ENCODE measurements around the gene RTP4. TPM values are rescaled to one million over a fixed set of nuclear protein-coding genes. Genes with fewer than 3 reads are reported as not detected.

Gene RTP4
- total RNA-seq, 1 experiment from 2014 or later, result not detected

GRCh38 chr3:187319699-187320302, 48.4 kb upstream of the RTP4 start (continued):
- TF ChIP-seq ZNF263 (CRISPR knock-in tag; IDR thresholded peaks at IDR 0.05; ENCODE audit: low read depth), result no peak
- no peak for TF ChIP-seq USF1 (CRISPR knock-in tag; IDR thresholded peaks at IDR 0.05)
- no peak for TF ChIP-seq ZNF512 (CRISPR knock-in tag; IDR thresholded peaks at IDR 0.05; ENCODE audit: borderline replicate concordance)
- no peak for TF ChIP-seq NFYB (CRISPR knock-in tag; conservative IDR thresholded peaks at IDR 0.05; ENCODE audit: low read depth)
- TF ChIP-seq IRF1 (CRISPR knock-in tag; IDR thresholded peaks at IDR 0.05), result no peak
- TF ChIP-seq TEAD1 (CRISPR knock-in tag; IDR thresholded peaks at IDR 0.05), result peak; percentile 42; the same call in 1 of the 2 replicates
- no peak for TF ChIP-seq ZSCAN18 (CRISPR knock-in tag; IDR thresholded peaks at IDR 0.05)

- no peak for DNase-seq (ENCODE audit: low spot score)
- Mint-ChIP-seq H3K9me3 (peaks cover 6% of the 10 kb centered on the region; the same call in 1 of the 2 replicates), H3K4me1 (peaks cover 26% of the 10 kb centered on the region), H3K36me3 (0 out of 2 replicates have a peak, but pooled peaks cover 2% of the 10 kb centered on the region), H3K27ac (no peak overlapping the region), H3K4me3 (no peak overlapping the region), H3K27me3 (ENCODE audit: low read depth) (no peaks in the 10 kb centered on the region)
- no peak for TF ChIP-seq E2F4 (CRISPR knock-in tag; IDR thresholded peaks at IDR 0.05; ENCODE audit: borderline replicate concordance, low read depth)
- TF ChIP-seq NFATC4 (CRISPR knock-in tag; IDR thresholded peaks at IDR 0.05), result no peak
- POLR2A ChIA-PET, result no interaction called here
- no peak for ATAC-seq
- CTCF ChIA-PET, result interaction anchor here (0.9 to 9.5 kb wide), 4 partner anchors 102 to 359 kb away, joined by 3 to 433 read pairs (median 40); partner anchors contain the start of gene SST
Measured at GRCh38 chr3:187321766-187322165, 46.4 kb upstream of the RTP4 start.

GRCh38 chr3:187322291-187322690, 45.9 kb upstream of the RTP4 start:
- no peak for DNase-seq (ENCODE audit: low spot score)
- ChIA-PET CTCF (interaction anchor here (0.9 to 9.5 kb wide), 5 partner anchors 102 to 392 kb away, joined by 3 to 433 read pairs (median 11); partner anchors contain the start of gene SST), POLR2A (no interaction called here)
- H3K36me3 Mint-ChIP-seq, result 0 out of 2 replicates have a peak, but pooled peaks cover 2% of the 10 kb centered on the region
- H3K4me3 Mint-ChIP-seq, result no peak overlapping the region
- H3K4me1 Mint-ChIP-seq, result peaks cover 21% of the 10 kb centered on the region
- H3K27ac Mint-ChIP-seq, result no peak overlapping the region
- ATAC-seq, result no peak
- H3K27me3 Mint-ChIP-seq (ENCODE audit: low read depth), result no peaks in the 10 kb centered on the region
- peaks cover 6% of the 10 kb centered on the region; the same call in 1 of the 2 replicates for H3K9me3 Mint-ChIP-seq
- TF ChIP-seq E2F4 (CRISPR knock-in tag; IDR thresholded peaks at IDR 0.05; ENCODE audit: borderline replicate concordance, low read depth) (no peak), ATF1 (CRISPR knock-in tag; IDR thresholded peaks at IDR 0.05) (no peak)

- Mint-ChIP-seq H3K4me3 (no peak overlapping the region), H3K36me3 (0 out of 2 replicates have a peak, but pooled peaks cover 2% of the 10 kb centered on the region), H3K4me1 (peaks cover 17% of the 10 kb centered on the region), H3K27me3 (ENCODE audit: low read depth) (no peaks in the 10 kb centered on the region), H3K27ac (no peak overlapping the region), H3K9me3 (0 out of 2 replicates have a peak, but pooled peaks cover 3% of the 10 kb centered on the region)
- DNase-seq (ENCODE audit: low spot score), result no peak
- CTCF ChIA-PET, result interaction anchor here (1.0 to 9.5 kb wide), 4 partner anchors 103 to 391 kb away, joined by 3 to 433 read pairs (median 7); partner anchors contain the start of gene RPL39L
- POLR2A ChIA-PET, result no interaction called here
- no peak for ATAC-seq
- TF ChIP-seq CTCF (IDR thresholded peaks at IDR 0.05), result no peak
- TF ChIP-seq TP53 (CRISPR knock-in tag; IDR thresholded peaks at IDR 0.05), result no peak
- TF ChIP-seq SP1 (CRISPR knock-in tag; conservative IDR thresholded peaks at IDR 0.05), result no peak
- TF ChIP-seq TCF7 (CRISPR knock-in tag; IDR thresholded peaks at IDR 0.05; ENCODE audit: low read depth), result no peak
- no peak for TF ChIP-seq FOXJ3 (CRISPR knock-in tag; IDR thresholded peaks at IDR 0.05; ENCODE audit: borderline replicate concordance)
- TF ChIP-seq JAZF1 (CRISPR knock-in tag; IDR thresholded peaks at IDR 0.05), result no peak
- TF ChIP-seq ZNF671 (CRISPR knock-in tag; IDR thresholded peaks at IDR 0.05), result no peak
- no peak for TF ChIP-seq NR3C1 (CRISPR knock-in tag; conservative IDR thresholded peaks at IDR 0.05; ENCODE audit: low read depth)
- no peak for TF ChIP-seq ZBTB21 (CRISPR knock-in tag; IDR thresholded peaks at IDR 0.05; ENCODE audit: borderline replicate concordance)
- TF ChIP-seq TEAD4 (CRISPR knock-in tag; IDR thresholded peaks at IDR 0.05), result no peak
Measured at GRCh38 chr3:187323091-187323490, 45.1 kb upstream of the RTP4 start.

All from WTC11 (cell line).